ENCODE measurements around the gene FAM193B. TPM values are rescaled to one million over a fixed set of nuclear protein-coding genes. Genes with fewer than 3 reads are reported as not detected.

Gene FAM193B
- total RNA-seq, 6 experiments from 2014 or later = 22.1 to 55.4 (median 39.2) TPM

- H3K27ac ChIP-seq = peak overlapping the region in 2 of 3 donors; percentile 71 to 88
- intact Hi-C loops (cut with DNase I) = no loop called here
- H3K4me3 ChIP-seq = peak overlapping the region in 2 of 3 donors; percentile 20 to 35
- ATAC-seq (peak; percentile 3 to 18 (median 6)), DNase-seq (peak in 1 of 3 donors; percentile 60)
- TF ChIP-seq CTCF (IDR thresholded peaks at IDR 0.05) = no peak
- no peak for TF ChIP-seq POLR2A (IDR thresholded peaks at IDR 0.05)
- H3K36me3 ChIP-seq = peaks cover 0 to 25% (median 6%) of the 10 kb centered on the region in 4 donors
- H3K27me3 ChIP-seq = no peaks in the 10 kb centered on the region
- WGBS (ENCODE audit: insufficient coverage, low coverage, low lambda C conversion rate, missing lambda C conversion rate) = no CpG with 5 or more reads among the region's 26 CpGs
- no peaks in the 10 kb centered on the region for H3K4me1 ChIP-seq
- H3K9me3 ChIP-seq = no peaks in the 10 kb centered on the region
Measured at GRCh38 chr5:177508221-177508611, 46.1 kb downstream of the FAM193B start.

GRCh38 chr5:177507596-177508220 is 46.7 kb downstream of the FAM193B start:
- TF ChIP-seq POLR2A (IDR thresholded peaks at IDR 0.05) (no peak), CTCF (IDR thresholded peaks at IDR 0.05) (no peak)
- peak in 3 of 4 donors; percentile 5 to 22 (median 7) for ATAC-seq
- Histone ChIP-seq H3K9me3 (no peaks in the 10 kb centered on the region), H3K4me1 (no peaks in the 10 kb centered on the region), H3K4me3 (peak overlapping the region in 2 of 3 donors; percentile 20 to 35), H3K27me3 (no peaks in the 10 kb centered on the region), H3K27ac (peak overlapping the region in 2 of 3 donors; percentile 71 to 88), H3K36me3 (peaks cover 0 to 20% (median 4%) of the 10 kb centered on the region in 4 donors)
- DNase-seq = no peak
- WGBS (ENCODE audit: insufficient coverage, low coverage, low lambda C conversion rate, missing lambda C conversion rate) = 72% methylated on average over 12 of the region's 17 CpGs
- intact Hi-C loops (cut with DNase I) = no loop called here

- Histone ChIP-seq H3K4me1 (no peaks in the 10 kb centered on the region), H3K36me3 (peaks cover 0 to 14% (median 4%) of the 10 kb centered on the region in 4 donors), H3K27ac (no peak overlapping the region), H3K9me3 (no peaks in the 10 kb centered on the region), H3K4me3 (no peak overlapping the region), H3K27me3 (no peaks in the 10 kb centered on the region)
- ATAC-seq (no peak), DNase-seq (no peak)
- 76% methylated on average over 8 of the region's 9 CpGs for WGBS (ENCODE audit: insufficient coverage, low coverage, low lambda C conversion rate, missing lambda C conversion rate)
- TF ChIP-seq CTCF (IDR thresholded peaks at IDR 0.05) = peak in 1 of 4 donors; percentile 7
- no peak for TF ChIP-seq POLR2A (IDR thresholded peaks at IDR 0.05)
- intact Hi-C loops (cut with DNase I) = no loop called here
Measured at GRCh38 chr5:177507165-177507564, 47.2 kb downstream of the FAM193B start.

- DNase-seq (no peak), ATAC-seq (no peak)
- no peaks in the 10 kb centered on the region for H3K4me1 ChIP-seq
- intact Hi-C loops (cut with DNase I) = no loop called here
- no peaks in the 10 kb centered on the region for H3K27me3 ChIP-seq
- no peaks in the 10 kb centered on the region for H3K9me3 ChIP-seq
- no peak overlapping the region for H3K4me3 ChIP-seq
- no peak for TF ChIP-seq POLR2A (IDR thresholded peaks at IDR 0.05)
- TF ChIP-seq CTCF (IDR thresholded peaks at IDR 0.05) = no peak
- H3K27ac ChIP-seq = no peak overlapping the region
- no CpG with 5 or more reads among the region's 4 CpGs for WGBS (ENCODE audit: insufficient coverage, low coverage, low lambda C conversion rate, missing lambda C conversion rate)
- H3K36me3 ChIP-seq = no peaks in the 10 kb centered on the region
Measured at GRCh38 chr5:177505075-177505474, 49.3 kb downstream of the FAM193B start.

Data from right lobe of liver (tissue), 6 donors.